Testis (tissue), 3 donors: Measurements from ENCODE around the gene PALS2. TPM values are rescaled to one million over a fixed set of nuclear protein-coding genes. Genes with fewer than 3 reads are reported as not detected.

Experiments
- DNase-seq: peaks from one replicate; pipeline ENCODE4 v3.0.0-alpha.2; 2019
- H3K27ac ChIP-seq, 2 donors: fragments of 200-600 bp; sonication (generic); one replicate each; pipeline ENCODE4 v1.5.1; 2019
- H3K27me3 ChIP-seq: fragments of 200-600 bp; sonication (generic); one replicate; pipeline ENCODE4 v1.5.1; 2019
- H3K36me3 ChIP-seq: fragments of 200-600 bp; sonication (generic); one replicate; pipeline ENCODE4 v1.5.1; 2017; ENCODE audit warnings: low read depth; ENCODE audit errors: missing control alignments
- H3K4me1 ChIP-seq: fragments of 200-600 bp; sonication (generic); one replicate; pipeline ENCODE4 v1.5.1; 2019
- H3K4me3 ChIP-seq, 2 donors: fragments of 200-600 bp; sonication (generic); one replicate each; pipeline ENCODE4 v1.5.1; 2017 to 2019
- H3K9me3 ChIP-seq: fragments of 200-600 bp; sonication (generic); one replicate; pipeline ENCODE4 v1.5.1; 2017
- POLR2A ChIP-seq: fragments of 450-650 bp; IDR thresholded peaks from one replicate; pipeline ENCODE4 v1.6.1; 2017; ENCODE audit warnings: antibody characterized with exemption, mild to moderate bottlenecking, moderate library complexity
- WGBS, 2 donors: methylation state at CpG; one replicate each; pipeline ENCODE4 v1.1.5; 2018; 5-methylcytosine and 5-hydroxymethylcytosine counted together
- intact Hi-C: fragments of 100-400 bp; cut with DNase I; formaldehyde crosslinking; loops from one replicate; pipeline ENCODE4 v1.15.1; 2023; ENCODE audit warnings: low total_unique reads
- polyA plus RNA-seq: library from polyadenylated mRNA; stranded (reverse); fragments of 350-450 nt; fragmentation: Illumina TruSeq; extraction: RNeasy Lipid Tissue Mini Kit (QIAGEN cat#74804); gene quantifications from one replicate; pipeline ENCODE4 v1.2.3, GENCODE V29; 2014; ENCODE audit warnings: low read depth, low replicate concordance; ENCODE audit not compliant: insufficient read depth
- total RNA-seq, 2 donors: library from RNA; depleted of rRNA; stranded (reverse); fragments of >200 nt; gene quantifications; one replicate each; pipeline ENCODE4 v1.2.3, GENCODE V29; 2016
- TF ChIP-seq, protein P1 (sequence below), 3 experiments: fragments of 450-650 bp in 2 of 3; fragments of 200-600 bp in 1 of 3; sonication (generic) in 1 of 3; IDR thresholded peaks; one replicate each; pipeline ENCODE4 v1.5.1; 2016 to 2019; ENCODE audit warnings: antibody characterized with exemption in 3 of 3, mild to moderate bottlenecking in 2 of 3, moderate library complexity in 1 of 3

Gene PALS2
- total and polyA plus RNA-seq, 3 donors from 2014 or later, result 26.9 to 80.2 (median 30.8) TPM

GRCh38 chr7:24608504-24608903, 35.3 kb downstream of the PALS2 start:
- no peak overlapping the region for H3K27ac ChIP-seq
- TF ChIP-seq, protein P1, sequence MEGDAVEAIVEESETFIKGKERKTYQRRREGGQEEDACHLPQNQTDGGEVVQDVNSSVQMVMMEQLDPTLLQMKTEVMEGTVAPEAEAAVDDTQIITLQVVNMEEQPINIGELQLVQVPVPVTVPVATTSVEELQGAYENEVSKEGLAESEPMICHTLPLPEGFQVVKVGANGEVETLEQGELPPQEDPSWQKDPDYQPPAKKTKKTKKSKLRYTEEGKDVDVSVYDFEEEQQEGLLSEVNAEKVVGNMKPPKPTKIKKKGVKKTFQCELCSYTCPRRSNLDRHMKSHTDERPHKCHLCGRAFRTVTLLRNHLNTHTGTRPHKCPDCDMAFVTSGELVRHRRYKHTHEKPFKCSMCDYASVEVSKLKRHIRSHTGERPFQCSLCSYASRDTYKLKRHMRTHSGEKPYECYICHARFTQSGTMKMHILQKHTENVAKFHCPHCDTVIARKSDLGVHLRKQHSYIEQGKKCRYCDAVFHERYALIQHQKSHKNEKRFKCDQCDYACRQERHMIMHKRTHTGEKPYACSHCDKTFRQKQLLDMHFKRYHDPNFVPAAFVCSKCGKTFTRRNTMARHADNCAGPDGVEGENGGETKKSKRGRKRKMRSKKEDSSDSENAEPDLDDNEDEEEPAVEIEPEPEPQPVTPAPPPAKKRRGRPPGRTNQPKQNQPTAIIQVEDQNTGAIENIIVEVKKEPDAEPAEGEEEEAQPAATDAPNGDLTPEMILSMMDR (IDR thresholded peaks at IDR 0.05), result no peak
- no peak for TF ChIP-seq POLR2A
- H3K27me3 ChIP-seq, result no peaks in the 10 kb centered on the region
- no peaks in the 10 kb centered on the region for H3K9me3 ChIP-seq
- H3K36me3 ChIP-seq, result no peaks in the 10 kb centered on the region
- intact Hi-C loops, result no loop called here
- peaks cover 6% of the 10 kb centered on the region for H3K4me1 ChIP-seq
- no peak for DNase-seq
- no peak overlapping the region for H3K4me3 ChIP-seq

DNA sequence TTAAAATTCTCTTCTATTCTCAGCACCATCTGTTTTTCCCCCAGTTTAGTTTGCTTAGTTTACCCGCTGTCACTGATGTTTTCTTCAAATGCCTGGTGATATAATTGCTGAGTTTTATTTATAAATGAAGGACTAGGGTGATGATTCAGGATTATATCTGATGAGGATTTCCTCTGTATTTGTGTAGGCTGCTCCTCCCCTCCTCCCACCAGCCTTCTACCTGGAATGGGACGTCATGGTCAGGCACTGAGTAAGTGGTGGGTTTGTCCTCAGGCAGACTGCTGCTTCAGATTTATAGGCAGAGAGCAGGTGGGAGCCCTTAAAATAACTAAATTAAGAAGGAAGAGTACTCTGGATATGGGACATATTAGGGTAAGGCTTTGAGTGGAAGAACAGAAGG, 35.8 kb downstream of the PALS2 start:
- peaks cover 6% of the 10 kb centered on the region for H3K4me1 ChIP-seq
- no peak for TF ChIP-seq POLR2A
- TF ChIP-seq, protein P1 (IDR thresholded peaks at IDR 0.05), result no peak
- no peaks in the 10 kb centered on the region for H3K9me3 ChIP-seq
- H3K36me3 ChIP-seq, result no peaks in the 10 kb centered on the region
- no peak overlapping the region for H3K27ac ChIP-seq
- no peaks in the 10 kb centered on the region for H3K27me3 ChIP-seq
- intact Hi-C loops, result no loop called here
- no peak overlapping the region for H3K4me3 ChIP-seq
- WGBS, 2 donors, result 46 to 50% methylated on average over 2 of the region's 2 CpGs
- DNase-seq, result no peak

- intact Hi-C loops, result no loop called here
- no peaks in the 10 kb centered on the region for H3K27me3 ChIP-seq
- 75 to 92% methylated on average over 2 of the region's 2 CpGs for WGBS, 2 donors
- TF ChIP-seq, protein P1 (IDR thresholded peaks at IDR 0.05), result no peak
- no peak for TF ChIP-seq POLR2A
- no peak overlapping the region for H3K27ac ChIP-seq
- no peaks in the 10 kb centered on the region for H3K9me3 ChIP-seq
- H3K36me3 ChIP-seq, result no peaks in the 10 kb centered on the region
- peaks cover 6% of the 10 kb centered on the region for H3K4me1 ChIP-seq
- no peak for DNase-seq
- no peak overlapping the region for H3K4me3 ChIP-seq
Observed at GRCh38 chr7:24609570-24609969, 36.3 kb downstream of the PALS2 start.

GRCh38 chr7:24611130-24611529, 37.9 kb downstream of the PALS2 start:
- Histone ChIP-seq H3K36me3 (no peaks in the 10 kb centered on the region), H3K9me3 (no peaks in the 10 kb centered on the region), H3K27me3 (no peaks in the 10 kb centered on the region), H3K4me3 (no peak overlapping the region), H3K27ac (no peak overlapping the region), H3K4me1 (peaks cover 6% of the 10 kb centered on the region)
- DNase-seq, result no peak
- intact Hi-C loops, result no loop called here
- no peak for TF ChIP-seq POLR2A
- TF ChIP-seq, protein P1 (IDR thresholded peaks at IDR 0.05), result no peak
- 84 to 85% methylated on average over 3 of the region's 3 CpGs for WGBS, 2 donors

- H3K36me3 ChIP-seq, result no peaks in the 10 kb centered on the region
- no peaks in the 10 kb centered on the region for H3K27me3 ChIP-seq
- TF ChIP-seq, protein P1 (IDR thresholded peaks at IDR 0.05), result no peak
- no peak for TF ChIP-seq POLR2A
- intact Hi-C loops, result no loop called here
- H3K4me1 ChIP-seq, result no peaks in the 10 kb centered on the region
- H3K9me3 ChIP-seq, result no peaks in the 10 kb centered on the region
- 90 to 96% methylated on average over 2 of the region's 2 CpGs for WGBS, 2 donors
- no peak overlapping the region for H3K27ac ChIP-seq
- no peak for DNase-seq
- H3K4me3 ChIP-seq, result no peak overlapping the region
Observed at GRCh38 chr7:24617957-24618616, 44.8 kb downstream of the PALS2 start.
